ENCODE results near the gene PLAGL2.

DNA sequence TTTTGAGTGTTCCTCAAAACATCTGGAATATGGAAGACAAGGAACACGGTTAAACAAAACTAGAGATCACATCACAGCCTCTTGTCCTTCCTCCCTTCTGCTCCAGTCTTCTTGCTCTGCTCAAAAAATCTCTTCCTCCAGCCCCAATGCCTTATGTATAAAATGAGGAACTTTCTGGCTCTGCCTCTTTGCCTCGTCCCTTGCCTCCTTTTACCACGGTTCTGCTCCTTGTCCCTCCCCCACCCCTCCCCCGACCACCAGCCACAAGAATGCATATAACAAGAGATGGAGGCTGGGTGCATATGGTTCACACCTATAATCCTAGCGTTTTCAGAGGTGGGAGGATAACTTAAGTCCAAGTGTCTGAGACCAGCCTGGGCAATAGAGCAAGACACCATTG is 43.6 kb downstream of the PLAGL2 start:
- TF ChIP-seq JUND (IDR thresholded peaks at IDR 0.05; ENCODE audit: low read length) = no peak
- no peak for TF ChIP-seq EZH2 (IDR thresholded peaks at IDR 0.05; ENCODE audit: low read depth, low read length, severe bottlenecking)
- no peak for TF ChIP-seq POLR2AphosphoS5 (IDR thresholded peaks at IDR 0.05; ENCODE audit: low read depth, low read length)
- TF ChIP-seq, protein P1, sequence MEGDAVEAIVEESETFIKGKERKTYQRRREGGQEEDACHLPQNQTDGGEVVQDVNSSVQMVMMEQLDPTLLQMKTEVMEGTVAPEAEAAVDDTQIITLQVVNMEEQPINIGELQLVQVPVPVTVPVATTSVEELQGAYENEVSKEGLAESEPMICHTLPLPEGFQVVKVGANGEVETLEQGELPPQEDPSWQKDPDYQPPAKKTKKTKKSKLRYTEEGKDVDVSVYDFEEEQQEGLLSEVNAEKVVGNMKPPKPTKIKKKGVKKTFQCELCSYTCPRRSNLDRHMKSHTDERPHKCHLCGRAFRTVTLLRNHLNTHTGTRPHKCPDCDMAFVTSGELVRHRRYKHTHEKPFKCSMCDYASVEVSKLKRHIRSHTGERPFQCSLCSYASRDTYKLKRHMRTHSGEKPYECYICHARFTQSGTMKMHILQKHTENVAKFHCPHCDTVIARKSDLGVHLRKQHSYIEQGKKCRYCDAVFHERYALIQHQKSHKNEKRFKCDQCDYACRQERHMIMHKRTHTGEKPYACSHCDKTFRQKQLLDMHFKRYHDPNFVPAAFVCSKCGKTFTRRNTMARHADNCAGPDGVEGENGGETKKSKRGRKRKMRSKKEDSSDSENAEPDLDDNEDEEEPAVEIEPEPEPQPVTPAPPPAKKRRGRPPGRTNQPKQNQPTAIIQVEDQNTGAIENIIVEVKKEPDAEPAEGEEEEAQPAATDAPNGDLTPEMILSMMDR (IDR thresholded peaks at IDR 0.05; ENCODE audit: control extremely low read depth in 1 of 3, insufficient read depth in 1 of 3, low read depth in 1 of 3, low read length in 3 of 3) = no peak
- no peak for TF ChIP-seq POLR2A (IDR thresholded peaks at IDR 0.05; ENCODE audit: control extremely low read depth in 1 of 2, low read depth in 2 of 2, low read length in 2 of 2)
- no peak for TF ChIP-seq TAF7 (optimal IDR thresholded peaks at IDR 0.05; ENCODE audit: borderline replicate concordance, low read depth, low read length)
- TF ChIP-seq GABPA (IDR thresholded peaks at IDR 0.05; ENCODE audit: borderline replicate concordance, insufficient read depth, low read length) = no peak
- TF ChIP-seq, protein P2, sequence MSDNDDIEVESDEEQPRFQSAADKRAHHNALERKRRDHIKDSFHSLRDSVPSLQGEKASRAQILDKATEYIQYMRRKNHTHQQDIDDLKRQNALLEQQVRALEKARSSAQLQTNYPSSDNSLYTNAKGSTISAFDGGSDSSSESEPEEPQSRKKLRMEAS (IDR thresholded peaks at IDR 0.05) = no peak
- no peak for TF ChIP-seq HDAC2 (IDR thresholded peaks at IDR 0.05; ENCODE audit: borderline replicate concordance in 1 of 2, low read depth in 2 of 2, low read length in 2 of 2)
- no peak for TF ChIP-seq TAF1 (IDR thresholded peaks at IDR 0.05; ENCODE audit: low read depth, low read length)

Measured in H1 (cell line).